ENCODE data around the gene CDON. TPM values are rescaled to one million over a fixed set of nuclear protein-coding genes. Genes with fewer than 3 reads are reported as not detected.
"Not testable (repeated sequence)": the region's sequence is repeated elsewhere in the genome, so short reads cannot be mapped to it uniquely, and the experiment has no call there.

Gene CDON
- total RNA-seq, 2 donors from 2014 or later = 11.2 to 31.3 TPM

GRCh38 chr11:126053415-126054286, 9.0 kb downstream of the CDON start:
- intact Hi-C loops (cut with DNase I) = no loop called here
- DNase-seq (ENCODE audit: low spot score) = no peak

DNA sequence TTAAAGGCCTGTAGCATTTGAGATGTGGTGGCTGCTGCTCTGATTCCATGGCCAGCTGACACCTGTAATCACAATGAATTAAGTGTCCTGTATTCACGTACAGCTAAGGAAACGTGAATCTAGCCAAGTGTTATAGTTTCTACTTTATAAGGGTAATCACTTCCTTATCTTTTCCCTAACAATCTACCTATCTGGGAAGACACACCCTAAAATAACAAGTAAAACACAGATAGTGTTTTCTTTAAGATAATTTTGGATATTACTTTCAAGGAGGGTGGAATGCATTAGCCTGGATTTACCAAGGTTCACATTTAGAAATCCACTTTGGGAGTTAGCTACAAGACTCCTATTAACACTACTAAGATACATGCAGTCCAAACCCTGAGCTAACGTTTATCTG, 11.5 kb downstream of the CDON start:
- DNase-seq (ENCODE audit: low spot score) = no peak
- intact Hi-C loops (cut with DNase I) = no loop called here

DNA sequence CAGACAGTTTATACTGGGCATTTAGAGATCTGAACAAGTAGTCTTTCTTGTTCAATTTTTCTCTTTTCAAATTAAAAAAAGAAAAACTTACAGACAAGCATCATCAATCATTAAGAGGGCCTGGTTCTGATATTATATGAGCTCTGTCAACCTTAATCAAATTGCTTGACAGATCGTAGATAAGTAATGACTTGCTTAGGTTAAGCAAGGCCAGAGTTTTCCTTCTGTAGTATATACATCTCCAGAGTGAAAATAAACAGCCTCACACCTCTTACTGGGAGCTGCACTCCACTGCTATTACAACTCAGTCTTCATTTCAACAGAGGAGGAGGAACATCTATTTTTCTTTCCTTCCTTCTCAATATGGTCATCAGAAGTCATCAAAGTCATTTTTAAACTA, 13.5 kb downstream of the CDON start:
- intact Hi-C loops (cut with DNase I) = no loop called here
- DNase-seq (ENCODE audit: low spot score) = no peak

DNA sequence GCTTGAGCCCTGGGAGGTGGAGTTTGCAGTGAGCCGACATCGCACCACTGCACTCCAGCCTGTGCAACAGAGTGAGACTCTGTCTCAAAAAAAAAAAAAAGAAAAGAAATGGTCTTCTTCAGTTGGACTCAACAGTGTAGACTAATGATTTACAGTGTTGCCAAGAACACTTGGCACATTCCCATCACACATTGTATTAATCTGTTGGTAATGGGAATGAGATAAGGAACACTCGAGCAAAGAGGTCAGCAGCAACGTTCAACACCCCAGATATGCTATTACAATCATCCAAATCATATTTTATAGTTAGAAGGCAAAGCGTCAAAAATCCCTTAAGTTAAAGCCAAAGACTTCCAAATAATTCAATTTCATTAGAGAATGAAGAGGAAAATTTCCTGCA, 14.5 kb downstream of the CDON start:
- intact Hi-C loops (cut with DNase I) = no loop called here
- no peak for DNase-seq (ENCODE audit: low spot score)

DNA sequence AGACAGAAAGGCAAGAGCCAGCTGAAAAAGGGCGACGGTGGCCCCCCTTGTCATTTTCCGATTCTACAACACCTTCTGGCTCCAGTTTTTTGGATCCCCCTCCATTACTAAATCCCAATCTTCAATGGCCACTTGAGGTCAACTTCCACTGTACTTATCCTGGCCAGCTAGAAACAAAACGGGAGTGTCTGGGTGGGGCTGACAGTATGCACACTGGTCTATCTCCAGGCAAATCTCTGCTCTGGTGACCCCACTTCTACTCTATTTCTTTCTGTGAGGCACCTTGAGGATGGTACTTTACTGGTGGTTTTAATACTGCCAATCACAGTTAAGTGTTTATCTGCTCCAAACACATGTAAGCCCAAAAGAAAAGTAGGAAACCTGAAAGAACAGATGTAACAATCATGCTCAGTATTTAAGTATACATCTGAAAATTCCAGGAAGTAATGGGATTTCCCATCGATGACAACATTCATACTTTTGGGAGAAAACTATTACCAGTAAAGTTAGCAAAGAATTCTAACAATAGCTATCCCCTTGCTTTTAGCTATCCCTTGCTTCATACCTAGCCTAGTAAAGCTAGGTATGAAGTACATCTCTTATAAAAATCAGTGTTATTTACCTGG, 16.0 kb downstream of the CDON start:
- intact Hi-C loops (cut with DNase I) = no loop called here
- no peak for DNase-seq (ENCODE audit: low spot score)

- intact Hi-C loops (cut with DNase I) = no loop called here
- no peak for DNase-seq (ENCODE audit: low spot score)
Observed at GRCh38 chr11:126039485-126040271, 23.0 kb downstream of the CDON start.

DNA sequence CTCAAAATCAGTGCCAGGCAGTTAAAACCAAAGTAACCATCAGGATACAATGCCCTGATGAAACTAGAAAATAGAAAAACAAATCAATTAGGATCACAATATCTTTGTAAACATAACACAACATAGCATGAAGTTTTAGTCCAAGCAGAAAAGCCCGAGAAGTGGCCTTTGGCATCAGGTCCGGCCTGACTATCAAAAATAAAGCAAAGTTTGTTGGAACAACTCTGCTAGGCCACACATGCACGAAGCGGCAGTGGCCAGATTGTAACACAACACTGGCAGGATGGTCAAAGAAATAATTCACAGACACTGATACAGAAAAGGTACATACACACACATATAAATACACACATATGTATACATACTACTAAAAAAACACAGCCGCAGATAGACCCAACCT, 26.9 kb downstream of the CDON start:
- intact Hi-C loops (cut with DNase I) = no loop called here
- DNase-seq (ENCODE audit: low spot score) = no peak

DNA sequence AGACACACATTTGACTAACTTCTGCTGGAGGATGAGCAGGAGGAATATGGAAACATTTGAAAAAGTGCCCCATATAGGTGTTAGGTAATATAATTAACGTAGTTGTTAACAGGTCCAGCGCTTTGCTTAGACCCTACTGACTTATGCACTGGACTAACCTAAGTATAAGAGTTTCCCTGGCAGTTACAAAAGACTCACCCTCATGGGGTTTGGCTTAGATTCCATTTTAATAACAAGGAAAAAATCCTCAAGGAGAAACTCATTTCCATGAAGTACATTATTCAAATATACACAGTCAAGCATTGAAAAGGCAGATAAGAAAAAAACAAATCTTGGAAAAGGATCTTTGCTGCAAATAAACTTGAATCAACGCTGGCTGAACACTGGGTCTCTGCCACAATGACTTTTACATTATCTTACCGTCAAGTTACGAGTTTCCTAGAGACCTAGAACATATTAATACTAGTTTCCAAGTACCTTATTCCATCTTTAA, 27.7 kb downstream of the CDON start:
- no peak for DNase-seq (ENCODE audit: low spot score)
- intact Hi-C loops (cut with DNase I) = no loop called here

DNA sequence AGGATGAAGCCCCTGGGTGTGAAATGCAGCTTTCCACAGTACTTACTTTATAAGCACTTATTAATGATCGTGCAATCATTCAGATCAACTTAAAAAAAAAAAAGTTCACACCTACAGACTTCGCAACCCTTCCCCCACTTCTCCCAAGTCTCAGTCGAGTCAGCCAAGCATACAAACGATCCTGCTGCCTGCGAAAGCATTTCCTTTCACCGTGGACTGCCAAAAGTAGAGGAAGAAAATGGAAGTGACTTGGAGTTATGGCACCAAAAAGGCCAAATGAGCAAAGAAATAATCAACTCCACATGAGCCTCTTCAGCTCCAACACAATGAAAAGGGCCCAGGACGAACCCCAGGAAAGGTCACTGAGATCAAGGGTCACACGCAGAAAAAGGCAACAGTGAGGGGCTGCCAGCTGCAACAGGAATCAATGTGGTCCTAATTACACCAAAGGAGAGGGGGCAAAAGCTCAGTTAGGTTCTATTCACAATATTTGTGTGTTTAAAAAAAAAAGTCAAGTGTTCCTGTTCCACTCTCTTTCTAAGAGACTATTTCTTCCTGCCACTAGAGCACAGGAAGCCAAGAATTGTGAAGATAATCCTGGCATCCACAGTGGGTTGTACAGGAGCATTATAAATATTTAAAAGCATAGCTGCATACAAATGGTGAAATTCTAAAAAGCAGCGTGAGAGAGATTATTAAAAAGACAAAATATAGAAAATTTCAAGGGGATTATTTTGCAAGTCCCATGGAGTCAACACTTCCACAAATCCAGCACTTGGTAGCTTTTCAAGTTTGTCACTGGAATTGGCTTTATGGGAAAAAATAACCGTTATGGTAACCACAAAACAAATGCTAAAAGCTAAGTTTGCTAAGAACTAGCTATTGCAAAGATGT, 28.4 kb downstream of the CDON start:
- intact Hi-C loops (cut with DNase I) = no loop called here
- DNase-seq (ENCODE audit: low spot score) = no peak

DNA sequence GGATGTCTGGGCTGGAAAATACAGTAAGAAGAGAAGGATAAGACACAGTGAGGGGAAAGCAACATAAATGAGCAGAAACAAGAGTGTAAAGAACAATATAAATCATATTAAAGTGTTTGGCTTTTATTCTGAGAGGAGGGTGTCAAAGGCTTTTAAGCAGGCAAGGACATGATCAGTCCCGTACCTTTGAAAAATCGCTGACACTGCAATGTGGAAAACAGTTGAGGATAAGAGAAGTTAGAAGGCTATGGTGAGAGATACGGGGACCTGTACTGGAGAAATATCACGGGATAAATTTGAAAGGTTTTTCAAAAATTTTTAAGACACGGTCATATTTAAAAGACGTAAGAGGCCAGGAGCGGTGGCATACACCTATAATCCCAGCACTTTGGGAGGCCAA, 30.3 kb downstream of the CDON start:
- intact Hi-C loops (cut with DNase I) = no loop called here
- DNase-seq (ENCODE audit: low spot score) = no peak

DNA sequence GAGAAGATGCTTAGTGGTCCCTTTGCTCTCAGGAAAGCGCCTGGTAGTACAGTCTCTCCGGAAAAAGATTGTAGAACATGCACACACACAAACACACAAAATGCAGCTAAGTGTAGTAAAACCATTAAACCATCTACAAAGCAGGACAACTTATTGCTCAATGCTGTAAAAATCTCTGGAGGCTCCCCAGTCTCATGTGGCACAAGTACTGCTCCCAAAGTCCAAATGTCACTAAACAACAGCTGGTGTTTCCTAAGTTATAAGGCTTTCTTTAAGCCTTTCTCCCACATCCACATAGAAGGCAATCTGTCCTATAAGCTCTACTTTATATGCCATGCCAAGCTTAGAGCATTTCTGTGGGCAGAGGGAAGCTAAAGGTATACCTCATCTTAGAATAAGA, 32.9 kb downstream of the CDON start:
- intact Hi-C loops (cut with DNase I) = no loop called here
- DNase-seq (ENCODE audit: low spot score) = no peak

- DNase-seq (ENCODE audit: low spot score) = no peak
- intact Hi-C loops (cut with DNase I) = no loop called here
Observed at GRCh38 chr11:126029237-126029636, 33.4 kb downstream of the CDON start.

DNA sequence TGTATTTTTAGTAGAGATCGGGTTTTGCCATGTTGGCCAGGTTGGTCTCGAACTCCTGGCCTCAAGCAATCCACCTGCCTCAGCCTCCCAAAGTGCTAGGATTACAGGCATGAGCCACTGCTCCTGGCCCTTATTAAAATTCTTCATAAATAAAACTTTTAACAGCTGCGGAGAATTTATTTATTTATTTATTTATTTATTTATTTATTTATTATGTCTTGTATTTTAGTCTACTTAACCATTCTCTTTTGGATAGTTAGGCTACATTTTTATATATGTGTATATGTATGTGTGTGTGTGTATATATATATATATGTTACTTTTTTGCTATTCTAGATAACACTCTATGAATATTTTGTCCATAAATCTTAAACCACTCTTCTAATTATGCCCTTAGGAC, 34.1 kb downstream of the CDON start:
- DNase-seq (ENCODE audit: low spot score); intact Hi-C loops (cut with DNase I): not testable (repeated sequence)

GRCh38 chr11:126026579-126026978, 36.1 kb downstream of the CDON start:
- intact Hi-C loops (cut with DNase I) = no loop called here
- no peak for DNase-seq (ENCODE audit: low spot score)

- no peak for DNase-seq (ENCODE audit: low spot score)
- intact Hi-C loops (cut with DNase I) = loop anchor here in 1 of 2 donors (1.0 kb wide), 1 partner anchor 20 kb away; no protein-coding TSS in a partner anchor
Observed at GRCh38 chr11:126025822-126026221, 36.8 kb downstream of the CDON start.

DNA sequence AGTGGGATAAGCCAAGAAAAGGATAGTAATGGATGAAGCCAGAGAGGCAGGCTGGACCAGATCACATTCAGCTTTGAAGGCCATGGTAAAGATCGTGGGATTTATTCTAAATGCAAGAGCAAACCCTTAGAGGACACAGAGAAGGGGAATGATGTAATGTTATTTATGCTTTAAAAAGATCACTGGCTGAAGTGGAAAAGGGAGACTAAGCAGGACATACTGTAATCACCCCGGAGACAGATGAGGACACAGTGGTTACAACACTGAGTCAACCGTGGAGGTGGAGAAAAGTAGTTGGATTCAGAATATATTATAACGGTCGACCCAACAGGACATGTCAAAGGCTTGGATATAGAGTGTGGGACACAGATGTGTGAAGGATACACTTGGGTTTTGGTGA, 38.5 kb downstream of the CDON start:
- intact Hi-C loops (cut with DNase I) = no loop called here
- DNase-seq (ENCODE audit: low spot score) = no peak

- intact Hi-C loops (cut with DNase I) = no loop called here
- DNase-seq (ENCODE audit: low spot score) = no peak
Observed at GRCh38 chr11:126012852-126013251, 49.8 kb downstream of the CDON start.

DNA sequence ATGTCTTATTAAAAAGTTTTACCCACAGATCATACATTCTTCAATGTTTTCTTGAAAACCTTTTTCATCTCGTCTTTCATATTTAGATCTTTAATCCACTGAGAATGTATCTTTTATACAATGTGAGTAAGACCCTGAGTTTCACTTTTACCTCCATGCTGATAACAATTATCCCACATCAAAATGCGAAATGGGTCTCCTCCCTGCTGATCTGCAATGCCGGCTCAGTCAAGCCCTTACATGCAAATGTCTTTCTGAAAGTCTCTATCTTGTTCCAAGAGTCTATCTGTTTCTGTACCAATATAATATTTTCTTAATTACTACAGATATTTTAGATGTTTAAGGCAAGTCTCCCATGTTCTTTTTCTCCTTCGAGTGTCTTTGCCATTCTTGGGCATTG, 50.9 kb downstream of the CDON start:
- intact Hi-C loops (cut with DNase I) = no loop called here
- DNase-seq (ENCODE audit: low spot score) = no peak

- intact Hi-C loops (cut with DNase I) = no loop called here
- DNase-seq (ENCODE audit: low spot score) = no peak
Observed at GRCh38 chr11:126011265-126011664, 51.4 kb downstream of the CDON start.
